ENCODE data around the gene PHYKPL. TPM values are rescaled to one million over a fixed set of nuclear protein-coding genes. Genes with fewer than 3 reads are reported as not detected.

The PHYKPL gene
- polyA plus RNA-seq, 3 donors: 50.7 to 61.9 (median 55.2) TPM

Other genes starting within 250 kb of the PHYKPL start
- gene PROP1, start 236.6 kb downstream of the PHYKPL start, polyA plus RNA-seq (ENCODE audit: insufficient read length in 3 of 3): not detected
- gene N4BP3, start 119.3 kb downstream of the PHYKPL start, polyA plus RNA-seq (ENCODE audit: insufficient read length in 3 of 3): 1 to 10 TPM; 3.8 to 4.4 (median 3.9) TPM
- 10 to 100 TPM; 29.0 to 32.9 (median 32.1) TPM for gene RMND5B, start 101.8 kb downstream of the PHYKPL start, polyA plus RNA-seq (ENCODE audit: insufficient read length in 3 of 3)
- gene NHP2, start 78.9 kb downstream of the PHYKPL start, polyA plus RNA-seq (ENCODE audit: insufficient read length in 3 of 3): 100 to 1,000 TPM in 2 of 3 donors, 10 to 100 TPM in 1; 96.2 to 107 (median 102) TPM
- under 1 TPM in 2 of 3 donors, not detected in 1; 0.06 to 0.07 TPM for gene GMCL2, start 45.4 kb downstream of the PHYKPL start, polyA plus RNA-seq (ENCODE audit: insufficient read length in 3 of 3)
- 100 to 1,000 TPM; 150 to 157 (median 154) TPM for gene HNRNPAB, start 28.3 kb downstream of the PHYKPL start, polyA plus RNA-seq (ENCODE audit: insufficient read length in 3 of 3)

Data from right renal cortex interstitium (tissue), 3 donors.